22Rv1 (cell line): ENCODE data around the gene ACMSD.

ENCODE experiments used
- H3K27ac ChIP-seq: fragments of 450-650 bp; 2 replicates; pipeline ENCODE4 v1.5.1; 2017
- ZFX ChIP-seq: fragments of 450-650 bp; IDR thresholded peaks from 2 replicates; pipeline ENCODE4 v1.6.1; 2017; ENCODE audit warnings: antibody characterized with exemption, borderline replicate concordance
- TF ChIP-seq, protein P1 (sequence below): fragments of 450-650 bp; IDR thresholded peaks from 2 replicates; pipeline ENCODE4 v1.5.1; 2017; ENCODE audit warnings: mild to moderate bottlenecking

ACMSD gene

GRCh38 chr2:134863446-134863845, 25.0 kb downstream of the ACMSD start:
- no peak overlapping the region for H3K27ac ChIP-seq
- TF ChIP-seq, protein P1, sequence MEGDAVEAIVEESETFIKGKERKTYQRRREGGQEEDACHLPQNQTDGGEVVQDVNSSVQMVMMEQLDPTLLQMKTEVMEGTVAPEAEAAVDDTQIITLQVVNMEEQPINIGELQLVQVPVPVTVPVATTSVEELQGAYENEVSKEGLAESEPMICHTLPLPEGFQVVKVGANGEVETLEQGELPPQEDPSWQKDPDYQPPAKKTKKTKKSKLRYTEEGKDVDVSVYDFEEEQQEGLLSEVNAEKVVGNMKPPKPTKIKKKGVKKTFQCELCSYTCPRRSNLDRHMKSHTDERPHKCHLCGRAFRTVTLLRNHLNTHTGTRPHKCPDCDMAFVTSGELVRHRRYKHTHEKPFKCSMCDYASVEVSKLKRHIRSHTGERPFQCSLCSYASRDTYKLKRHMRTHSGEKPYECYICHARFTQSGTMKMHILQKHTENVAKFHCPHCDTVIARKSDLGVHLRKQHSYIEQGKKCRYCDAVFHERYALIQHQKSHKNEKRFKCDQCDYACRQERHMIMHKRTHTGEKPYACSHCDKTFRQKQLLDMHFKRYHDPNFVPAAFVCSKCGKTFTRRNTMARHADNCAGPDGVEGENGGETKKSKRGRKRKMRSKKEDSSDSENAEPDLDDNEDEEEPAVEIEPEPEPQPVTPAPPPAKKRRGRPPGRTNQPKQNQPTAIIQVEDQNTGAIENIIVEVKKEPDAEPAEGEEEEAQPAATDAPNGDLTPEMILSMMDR, result no peak
- no peak for TF ChIP-seq ZFX

GRCh38 chr2:134865067-134865787, 26.8 kb downstream of the ACMSD start:
- TF ChIP-seq, protein P1, result no peak
- no peak for TF ChIP-seq ZFX
- no peak overlapping the region for H3K27ac ChIP-seq

GRCh38 chr2:134866498-134867099, 28.2 kb downstream of the ACMSD start:
- no peak overlapping the region for H3K27ac ChIP-seq
- TF ChIP-seq, protein P1, result no peak
- no peak for TF ChIP-seq ZFX

DNA sequence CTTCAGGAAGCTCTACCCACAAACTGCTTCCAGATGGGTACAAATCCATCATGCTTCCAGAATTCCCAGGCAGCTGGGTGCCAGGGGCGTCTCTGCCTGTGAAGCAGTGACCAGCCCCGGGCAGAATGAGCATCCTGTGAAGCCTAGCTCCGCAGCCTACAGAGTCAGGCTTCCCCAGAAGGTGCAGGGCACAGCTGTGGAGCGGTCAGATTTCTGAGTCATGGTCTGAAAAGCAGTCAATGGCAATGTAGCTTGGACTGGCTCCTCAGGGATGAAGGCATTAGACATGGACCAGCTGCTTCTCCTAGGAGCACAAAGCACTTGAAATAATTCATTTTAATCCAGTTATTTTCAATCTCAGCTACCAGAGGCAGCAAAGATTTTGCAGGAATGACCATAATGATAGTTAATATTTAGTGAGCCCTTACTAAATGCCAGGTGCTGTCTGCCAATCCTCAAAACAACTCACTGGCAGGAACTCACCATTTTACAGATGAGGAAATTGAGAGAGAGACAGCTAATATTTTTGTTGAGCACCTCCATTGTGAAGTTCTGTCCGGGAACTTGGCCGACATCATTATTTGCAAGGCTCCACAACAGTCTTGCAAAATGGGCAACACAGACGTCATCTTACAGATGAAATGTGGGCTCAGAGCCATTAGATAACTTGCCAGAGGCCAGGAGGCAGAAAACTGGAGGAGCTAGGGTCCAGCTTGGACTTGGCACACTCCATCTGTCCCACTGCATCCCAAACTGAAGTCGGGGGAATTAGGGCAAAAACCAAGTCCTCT, 31.7 kb downstream of the ACMSD start:
- no peak overlapping the region for H3K27ac ChIP-seq
- TF ChIP-seq ZFX, result no peak
- TF ChIP-seq, protein P1, result no peak

DNA sequence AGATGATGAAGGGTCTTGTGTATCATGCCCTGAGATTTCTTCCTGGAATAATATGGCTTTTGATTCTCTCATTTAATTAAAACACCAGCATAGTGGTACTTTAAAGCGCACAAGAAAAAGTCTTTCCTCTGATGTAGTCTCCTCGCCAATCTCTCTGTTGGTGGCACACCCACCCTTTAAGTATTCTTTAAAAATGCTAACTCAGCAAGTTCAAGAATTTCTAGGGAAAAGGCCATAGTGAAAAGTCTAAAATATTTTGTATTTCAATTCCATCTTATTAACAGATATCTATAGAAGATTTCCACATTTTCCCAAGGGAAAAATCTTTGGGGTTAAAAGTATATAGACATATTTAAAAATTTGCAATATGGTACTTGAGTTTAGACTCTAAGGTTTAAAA, 34.7 kb downstream of the ACMSD start:
- TF ChIP-seq, protein P1, result no peak
- H3K27ac ChIP-seq, result no peak overlapping the region

- H3K27ac ChIP-seq, result no peak overlapping the region
- TF ChIP-seq ZFX, result no peak
- TF ChIP-seq, protein P1, result no peak
Observed at GRCh38 chr2:134875309-134875708, 36.9 kb downstream of the ACMSD start.

DNA sequence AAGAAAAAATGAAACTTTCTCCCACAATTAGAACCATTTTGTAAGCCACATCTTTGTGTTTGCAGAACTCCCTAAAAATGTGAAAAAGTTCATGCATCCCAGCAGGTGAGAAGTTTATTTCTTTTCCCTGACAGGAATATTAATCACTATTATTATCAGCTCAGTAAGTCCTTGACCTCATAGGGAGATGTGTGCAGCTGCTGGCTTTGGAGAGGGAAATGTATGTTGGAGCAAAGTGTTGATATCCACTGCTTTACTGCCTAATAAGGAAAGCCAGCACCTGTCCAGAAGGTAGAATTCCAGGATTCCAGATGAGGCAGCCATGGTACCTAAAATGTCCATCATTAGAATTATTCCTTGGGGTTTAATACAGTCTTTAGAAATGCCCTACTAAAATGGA, 44.4 kb downstream of the ACMSD start:
- H3K27ac ChIP-seq, result no peak overlapping the region
- TF ChIP-seq, protein P1, result no peak
- TF ChIP-seq ZFX, result no peak
